HEK293 (cell line): ENCODE measurements around the gene LIPA.

Source experiments
- CTCF ChIA-PET: fragments of 350-600 bp; formaldehyde crosslinking; extraction: SDS; loops from one replicate; lab custom pipeline; 2021; ENCODE audit warnings: antibody characterized with exemption; lab: Yijun Ruan, JAX
- POLR2A ChIA-PET: fragments of 300-600 bp; formaldehyde crosslinking; extraction: SDS; loops from one replicate; lab custom pipeline; 2020; ENCODE audit warnings: antibody characterized with exemption, inconsistent platforms; lab: Yijun Ruan, JAX
- H3K27ac ChIP-seq: fragments of 200-500 bp; sonication (Bioruptor generic); 2 replicates; pipeline ENCODE4 v1.5.1; 2014; ENCODE audit warnings: low read depth, low read length, control low read depth, inconsistent platforms; ENCODE audit errors: extremely low read depth
- H3K36me3 ChIP-seq, 2 experiments: fragments of 200-500 bp in 1 of 2; sonication (Bioruptor generic) in 1 of 2; 1 replicate in 1 of 2; 2 replicates in 1 of 2; pipeline ENCODE4 v1.5.1; 2014 to 2017; ENCODE audit warnings: inconsistent platforms in 2 of 2, low read length in 2 of 2; ENCODE audit not compliant: control insufficient read depth in 2 of 2, insufficient read depth in 1 of 2
- H3K4me1 ChIP-seq: fragments of 200-500 bp; sonication (Bioruptor generic); 2 replicates; pipeline ENCODE4 v1.5.1; 2014; ENCODE audit warnings: mild to moderate bottlenecking, low read length, inconsistent platforms; ENCODE audit not compliant: control insufficient read depth, insufficient read depth
- H3K4me3 ChIP-seq: 2 replicates; pipeline ENCODE4 v1.5.1; 2011; ENCODE audit warnings: low read depth, mild to moderate bottlenecking, control low read depth, low read length, moderate library complexity
- H3K9me3 ChIP-seq: fragments of 200-500 bp; sonication (Bioruptor generic); 2 replicates; pipeline ENCODE4 v1.5.1; 2014; ENCODE audit warnings: low read depth, low read length, inconsistent platforms; ENCODE audit not compliant: control insufficient read depth, insufficient read depth
- ELK4 ChIP-seq: IDR thresholded peaks from 2 replicates; pipeline ENCODE4 v1.6.1; 2011; ENCODE audit warnings: mild to moderate bottlenecking, low read depth, low read length, borderline replicate concordance
- GFI1B ChIP-seq: fragments of 450-650 bp; formaldehyde crosslinking; IDR thresholded peaks from 2 replicates; pipeline ENCODE4 v1.5.1; 2016; ENCODE audit warnings: missing biosample characterization, missing genetic modification characterization
- GLIS2 ChIP-seq: fragments of 450-650 bp; formaldehyde crosslinking; IDR thresholded peaks from 2 replicates; pipeline ENCODE4 v1.5.1; 2016; ENCODE audit warnings: missing biosample characterization, missing genetic modification characterization
- HOXD13 ChIP-seq: sonication (generic); formaldehyde crosslinking; IDR thresholded peaks from 2 replicates; pipeline ENCODE4 v1.8.0; 2022; ENCODE audit warnings: missing genetic modification reagents, borderline replicate concordance
- SCRT2 ChIP-seq: fragments of 450-650 bp; formaldehyde crosslinking; IDR thresholded peaks from 2 replicates; pipeline ENCODE4 v1.5.1; 2016; ENCODE audit warnings: missing biosample characterization, missing genetic modification characterization
- TSHZ1 ChIP-seq: fragments of 450-650 bp; formaldehyde crosslinking; IDR thresholded peaks from 2 replicates; pipeline ENCODE4 v1.5.1; 2016; ENCODE audit warnings: missing biosample characterization, missing genetic modification characterization, borderline replicate concordance
- ZBTB17 ChIP-seq: fragments of 450-650 bp; formaldehyde crosslinking; IDR thresholded peaks from 2 replicates; pipeline ENCODE4 v1.5.1; 2016; ENCODE audit warnings: missing biosample characterization, missing genetic modification characterization
- ZBTB6 ChIP-seq: fragments of 450-650 bp; formaldehyde crosslinking; IDR thresholded peaks from 2 replicates; pipeline ENCODE4 v1.5.1; 2017; ENCODE audit warnings: missing biosample characterization, missing genetic modification characterization
- ZNF112 ChIP-seq: fragments of 450-650 bp; formaldehyde crosslinking; IDR thresholded peaks from 2 replicates; pipeline ENCODE4 v1.5.0; 2017; ENCODE audit warnings: missing biosample characterization, missing genetic modification characterization
- ZNF146 ChIP-seq: fragments of 450-650 bp; formaldehyde crosslinking; IDR thresholded peaks from 2 replicates; pipeline ENCODE4 v1.5.1; 2016; ENCODE audit warnings: missing biosample characterization, missing genetic modification characterization
- ZNF148 ChIP-seq: fragments of 450-650 bp; formaldehyde crosslinking; IDR thresholded peaks from 2 replicates; pipeline ENCODE4 v1.5.0; 2017; ENCODE audit warnings: missing biosample characterization, missing genetic modification characterization, borderline replicate concordance
- ZNF19 ChIP-seq: fragments of 450-650 bp; formaldehyde crosslinking; IDR thresholded peaks from 2 replicates; pipeline ENCODE4; 2016; ENCODE audit warnings: missing biosample characterization, missing genetic modification characterization, low read depth
- ZNF302 ChIP-seq: fragments of 450-650 bp; formaldehyde crosslinking; IDR thresholded peaks from 2 replicates; pipeline ENCODE4 v1.5.1; 2016; ENCODE audit warnings: missing biosample characterization, missing genetic modification characterization, low read depth
- ZNF335 ChIP-seq: fragments of 450-650 bp; formaldehyde crosslinking; conservative IDR thresholded peaks from 2 replicates; pipeline ENCODE4 v1.5.1; 2016; ENCODE audit warnings: missing biosample characterization, missing genetic modification characterization
- ZNF341 ChIP-seq: fragments of 450-650 bp; formaldehyde crosslinking; IDR thresholded peaks from 2 replicates; pipeline ENCODE4; 2016; ENCODE audit warnings: low read depth, missing biosample characterization, missing genetic modification characterization
- ZNF529 ChIP-seq: fragments of 450-650 bp; formaldehyde crosslinking; IDR thresholded peaks from 2 replicates; pipeline ENCODE4 v1.5.1; 2017; ENCODE audit warnings: missing genetic modification characterization, missing biosample characterization; ENCODE audit not compliant: insufficient replicate concordance
- ZNF571 ChIP-seq: fragments of 450-650 bp; formaldehyde crosslinking; IDR thresholded peaks from 2 replicates; pipeline ENCODE4 v1.5.0; 2017; ENCODE audit warnings: missing biosample characterization, missing genetic modification characterization
- ZNF768 ChIP-seq: fragments of 450-650 bp; formaldehyde crosslinking; IDR thresholded peaks from 2 replicates; pipeline ENCODE4 v1.5.1; 2018; ENCODE audit warnings: missing biosample characterization, mild to moderate bottlenecking, missing genetic modification characterization
- ZNF792 ChIP-seq: fragments of 450-650 bp; formaldehyde crosslinking; IDR thresholded peaks from 2 replicates; pipeline ENCODE4 v1.5.1; 2016; ENCODE audit warnings: missing biosample characterization, missing genetic modification characterization

Gene LIPA

GRCh38 chr10:89201345-89202032, 50.1 kb downstream of the LIPA start:
- ChIA-PET CTCF (interaction anchor here (0.7 to 1.5 kb wide), 5 partner anchors 8 to 267 kb away, joined by 3 to 5 read pairs (median 3); no protein-coding TSS in a partner anchor), POLR2A (no interaction called here)
- Histone ChIP-seq H3K9me3 (no peaks in the 10 kb centered on the region), H3K36me3 (no peaks in the 10 kb centered on the region), H3K27ac (no peak overlapping the region), H3K4me3 (no peak overlapping the region), H3K4me1 (no peaks in the 10 kb centered on the region; the same call in 1 of the 2 replicates)
- TF ChIP-seq ZNF768 (tag by site-specific recombination): no peak
- no peak for TF ChIP-seq ZBTB17 (tag by site-specific recombination)
- TF ChIP-seq TSHZ1 (tag by site-specific recombination): no peak
- TF ChIP-seq ZNF148 (tag by site-specific recombination): no peak
- no peak for TF ChIP-seq ZNF571 (tag by site-specific recombination)
- TF ChIP-seq ZNF792: no peak
- TF ChIP-seq ZNF335: no peak
- TF ChIP-seq ZNF341: no peak
- no peak for TF ChIP-seq HOXD13 (CRISPR knock-in tag)
- TF ChIP-seq SCRT2 (tag by site-specific recombination): no peak
- no peak for TF ChIP-seq GLIS2 (tag by site-specific recombination)
- no peak for TF ChIP-seq ZNF112 (tag by site-specific recombination)
- TF ChIP-seq ZNF302: no peak
- TF ChIP-seq ZNF146 (tag by site-specific recombination): no peak
- no peak for TF ChIP-seq ZNF529 (tag by site-specific recombination)
- no peak for TF ChIP-seq ZNF19 (tag by site-specific recombination)
- TF ChIP-seq ZBTB6: no peak
- TF ChIP-seq ELK4: no peak
- no peak for TF ChIP-seq GFI1B (tag by site-specific recombination)
